ENCODE results near the gene ESRP2.

Gene ESRP2

GRCh38 chr16:68263559-68264127, 27.7 kb upstream of the ESRP2 start:
- no peak for DNase-seq

GRCh38 chr16:68259007-68259825, 23.3 kb upstream of the ESRP2 start:
- DNase-seq: no peak

GRCh38 chr16:68257906-68258800, 22.2 kb upstream of the ESRP2 start:
- no peak for DNase-seq

GRCh38 chr16:68257251-68257905, 21.5 kb upstream of the ESRP2 start:
- no peak for DNase-seq

GRCh38 chr16:68255712-68256111, 19.8 kb upstream of the ESRP2 start:
- no peak for DNase-seq

- DNase-seq: no peak
These were observed 17.8 kb upstream of the ESRP2 start for GRCh38 chr16:68253721-68254120.

GRCh38 chr16:68252383-68252782, 16.5 kb upstream of the ESRP2 start:
- DNase-seq: no peak

GRCh38 chr16:68251832-68252231, 15.9 kb upstream of the ESRP2 start:
- DNase-seq: no peak

- DNase-seq: no peak
These were observed 15.0 kb upstream of the ESRP2 start for GRCh38 chr16:68250951-68251350.

GRCh38 chr16:68249371-68249770, 13.4 kb upstream of the ESRP2 start:
- no peak for DNase-seq

- DNase-seq: no peak
These were observed 12.0 kb upstream of the ESRP2 start for GRCh38 chr16:68247932-68248331.

- no peak for DNase-seq
These were observed 11.5 kb upstream of the ESRP2 start for GRCh38 chr16:68247400-68247799.

GRCh38 chr16:68246666-68247065, 10.7 kb upstream of the ESRP2 start:
- no peak for DNase-seq

- no peak for DNase-seq
These were observed 10.2 kb upstream of the ESRP2 start for GRCh38 chr16:68246121-68246520.

GRCh38 chr16:68244903-68245853, 9.3 kb upstream of the ESRP2 start, which contains the start of gene PLA2G15:
TSS of gene PLA2G15 (plus strand) at chr16:68245373. CDS start at chr16:68245427, 54 bp downstream.
- peak; percentile 91 to 96 (median 94) for DNase-seq

- DNase-seq: no peak
These were observed 8.6 kb upstream of the ESRP2 start for GRCh38 chr16:68244481-68244902.

- DNase-seq: no peak
These were observed 7.3 kb upstream of the ESRP2 start for GRCh38 chr16:68242926-68243858.

- DNase-seq: no peak
These were observed 6.2 kb upstream of the ESRP2 start for GRCh38 chr16:68242085-68242484.

- DNase-seq: no peak
These were observed 2.1 kb upstream of the ESRP2 start for GRCh38 chr16:68238029-68238345.

- DNase-seq: peak; percentile 66 to 84 (median 70)
These were observed 1.5 kb upstream of the ESRP2 start for GRCh38 chr16:68237243-68238028.
